SHP77 treated with DMSO at 0.1 percent for 48 hours (cell line): ENCODE results near the gene ALKBH5.

Experiments
- DNase-seq: peaks from one replicate; lab custom pipeline; 2025; lab: John Stamatoyannopoulos, UW

The ALKBH5 gene

DNA sequence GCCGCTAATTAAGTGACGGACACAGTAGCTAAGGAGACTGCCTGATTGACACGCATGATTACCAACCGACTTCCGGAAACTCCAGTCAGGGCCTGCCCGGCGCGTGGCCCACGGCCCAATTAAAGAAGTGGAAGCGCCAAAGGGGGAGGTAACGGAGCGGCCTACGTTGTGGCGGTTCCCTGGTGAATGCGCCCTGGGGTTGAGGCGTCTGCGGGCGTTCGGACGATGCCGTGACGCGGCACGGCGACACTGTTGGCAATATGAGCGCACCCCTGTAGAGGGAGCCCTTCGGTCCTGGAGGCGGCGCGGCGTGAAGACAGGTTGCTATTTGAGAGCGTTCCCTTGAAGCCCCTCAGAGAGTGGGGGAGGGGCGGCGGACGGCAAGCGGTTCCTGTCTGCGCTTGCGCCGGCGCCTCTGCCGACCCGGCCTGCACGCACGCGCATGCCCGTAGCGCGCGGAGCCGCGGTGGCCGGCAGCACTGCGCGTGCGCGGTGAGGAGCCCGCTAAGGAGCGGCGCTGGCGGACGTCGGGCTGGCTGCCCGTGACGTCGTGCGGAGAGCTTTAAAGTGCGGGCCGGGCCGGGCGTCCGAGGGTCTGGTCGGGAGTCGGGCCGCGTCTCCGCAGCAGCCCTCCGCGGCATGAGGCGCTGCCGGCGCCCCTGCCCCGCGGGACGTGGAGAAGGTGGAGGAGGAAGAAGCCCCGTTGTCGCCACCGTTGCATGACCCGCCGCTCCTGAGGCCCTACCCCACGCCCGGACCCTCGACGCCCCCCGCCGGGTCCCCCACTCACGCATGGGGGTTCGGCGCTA lies at the start of gene ALKBH5:
TSS of gene ALKBH5 (plus strand) at position 495 of the 809 bp plus-strand sequence. CDS start 416 bp downstream, outside the sequence.
- peak; percentile 100 for DNase-seq

DNA sequence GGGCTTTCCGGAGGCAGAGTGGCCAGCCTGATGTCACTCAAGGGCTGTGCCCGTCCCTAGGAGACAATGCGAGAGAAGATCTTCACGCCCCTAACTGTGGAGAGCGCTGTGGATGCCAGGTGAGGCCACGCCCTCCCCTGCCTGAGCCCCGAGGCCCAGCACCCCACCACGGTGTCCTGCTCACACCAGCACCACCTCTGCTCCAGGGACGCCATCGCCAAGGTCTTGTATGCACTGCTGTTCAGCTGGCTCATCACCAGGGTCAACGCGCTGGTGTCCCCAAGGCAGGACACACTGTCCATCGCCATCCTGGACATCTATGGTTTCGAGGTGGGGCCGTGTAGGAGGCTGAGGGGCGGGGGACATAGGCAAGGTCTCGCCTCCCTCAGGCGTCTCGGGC lies 47.3 kb upstream of the ALKBH5 start:
- DNase-seq = no peak

DNA sequence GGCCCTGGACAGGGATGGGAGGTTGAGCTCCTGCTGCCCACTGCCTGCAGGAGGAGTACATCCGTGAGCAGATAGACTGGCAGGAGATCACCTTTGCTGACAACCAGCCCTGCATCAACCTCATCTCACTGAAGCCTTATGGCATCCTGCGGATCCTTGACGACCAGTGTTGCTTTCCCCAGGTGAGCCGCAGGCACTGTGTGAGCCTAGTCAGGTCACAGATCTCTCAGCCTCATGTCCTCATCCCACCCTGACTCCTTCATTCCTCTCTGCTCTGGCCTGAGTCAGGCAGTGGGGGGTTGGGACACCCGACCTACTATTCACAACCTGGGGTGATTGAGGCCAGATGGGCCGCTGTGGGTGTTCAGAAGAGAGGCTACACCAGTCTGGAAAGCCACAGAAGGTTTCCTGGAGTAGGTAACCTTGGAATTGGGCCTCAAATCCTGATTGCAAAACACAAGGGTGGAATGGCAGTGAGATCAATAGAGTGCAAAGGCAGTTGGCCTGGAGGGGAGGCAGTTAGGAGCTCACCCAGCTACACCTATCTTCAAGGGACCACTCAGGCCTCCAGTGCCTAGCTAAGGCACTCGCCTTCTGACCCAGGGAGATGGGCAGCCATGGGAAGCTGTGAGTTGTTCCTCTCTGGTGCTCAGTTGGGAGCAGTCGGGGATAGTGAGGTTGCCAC lies 45.4 kb upstream of the ALKBH5 start:
- no peak for DNase-seq

DNA sequence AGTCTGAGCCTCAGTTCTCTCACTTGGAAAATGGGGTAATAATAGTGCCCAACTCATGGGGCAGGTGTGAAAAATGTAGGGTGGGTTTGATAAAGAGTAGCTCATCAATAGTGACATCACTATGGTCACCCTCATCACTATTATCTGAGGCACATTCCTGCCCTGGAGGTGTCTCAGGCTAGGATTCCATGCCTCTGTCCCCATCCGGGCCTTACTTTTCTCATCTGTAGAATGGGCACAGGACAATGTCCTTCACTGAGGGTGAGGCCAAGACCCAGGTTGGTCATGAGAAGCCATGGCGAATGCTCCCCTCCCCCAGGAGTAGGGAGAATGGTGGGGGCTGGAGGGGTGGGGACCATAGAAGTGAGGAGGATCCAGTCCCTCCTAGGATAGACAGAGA lies 44.5 kb upstream of the ALKBH5 start:
- no peak for DNase-seq

DNA sequence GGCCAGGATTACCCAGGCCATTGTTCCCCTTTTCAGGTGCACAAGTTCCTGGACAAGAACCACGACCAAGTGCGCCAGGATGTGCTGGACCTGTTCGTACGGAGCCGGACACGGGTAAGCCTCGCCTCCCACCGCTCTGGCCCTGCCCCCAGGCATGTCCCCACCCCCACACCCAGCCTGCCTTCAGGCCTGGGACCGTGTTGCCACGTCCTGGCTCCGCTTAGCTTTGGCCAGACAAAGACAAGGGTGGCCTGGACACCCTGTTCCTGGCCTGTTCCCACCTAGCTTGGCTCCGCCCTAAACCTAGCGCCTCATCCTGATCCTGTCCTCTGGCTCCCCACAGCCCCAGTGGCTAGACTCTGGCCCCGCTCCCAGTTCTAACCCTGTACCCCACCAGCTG lies 44.1 kb upstream of the ALKBH5 start:
- DNase-seq = no peak

DNA sequence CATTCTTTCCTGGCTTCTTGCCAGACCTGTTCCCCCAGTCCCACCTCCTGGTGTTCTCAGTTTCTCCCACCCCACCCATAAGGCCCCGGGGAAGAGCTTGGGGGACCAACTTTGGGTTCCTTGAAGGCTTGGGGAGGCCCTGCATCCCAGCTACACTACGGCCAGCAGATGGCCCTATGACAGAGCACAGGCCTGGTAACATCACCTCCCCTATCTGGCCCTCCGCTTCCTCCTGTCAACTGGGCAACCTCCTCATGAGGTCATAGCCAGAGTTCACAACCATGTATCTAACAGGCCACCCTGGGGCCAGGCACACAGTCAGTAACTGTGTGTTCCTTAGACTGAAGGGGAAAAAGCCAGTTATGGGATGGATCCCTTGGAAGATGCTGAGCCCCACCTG lies 43.7 kb upstream of the ALKBH5 start:
- no peak for DNase-seq

DNA sequence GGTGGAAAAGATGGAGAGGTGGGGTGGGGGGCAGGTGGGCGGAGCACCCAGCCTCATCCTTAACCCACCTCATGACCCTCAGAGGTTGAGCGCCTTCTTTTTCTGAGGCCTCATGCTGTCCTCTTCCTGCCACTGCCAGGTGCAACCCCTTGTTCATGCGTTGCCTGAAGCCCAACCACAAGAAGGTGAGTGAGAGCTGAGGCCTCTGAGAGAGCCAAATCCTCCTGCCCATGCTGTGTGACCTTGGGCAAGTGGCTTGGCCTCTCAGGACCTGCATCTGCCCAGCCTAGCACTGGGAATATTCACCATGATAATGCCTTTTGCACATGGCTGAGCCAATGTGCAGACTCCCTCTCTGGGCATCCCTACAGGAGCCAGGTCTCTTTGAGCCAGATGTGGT lies 43.0 kb upstream of the ALKBH5 start:
- DNase-seq = no peak

DNA sequence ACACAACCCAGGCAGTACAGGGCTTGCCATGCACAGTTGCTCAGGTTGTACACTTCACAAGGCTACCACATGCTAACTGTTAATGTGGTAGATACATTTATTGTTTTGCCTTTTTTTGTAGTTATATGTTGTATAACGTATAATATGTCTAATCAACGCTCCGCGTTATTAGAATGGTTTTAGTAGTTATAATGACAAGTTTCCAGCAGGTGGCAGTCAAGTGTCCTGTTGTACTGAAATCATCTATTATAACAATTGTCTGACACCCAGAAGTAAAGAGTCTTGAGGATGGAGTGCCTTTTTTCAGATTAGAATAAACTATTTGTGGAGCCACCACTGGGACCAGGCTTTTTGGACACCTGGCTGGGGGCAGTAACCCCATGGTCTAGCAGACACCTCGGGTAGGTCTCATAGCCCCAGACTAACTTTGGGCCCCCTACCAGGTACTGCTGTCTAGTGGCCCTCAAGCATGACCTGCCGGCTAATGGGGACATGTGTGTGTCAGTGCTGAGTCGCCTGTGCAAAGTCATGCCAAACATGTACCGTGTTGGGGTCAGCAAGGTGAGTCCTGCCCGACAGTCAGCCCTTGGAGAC lies 42.3 kb upstream of the ALKBH5 start:
- peak; percentile 66 for DNase-seq

DNA sequence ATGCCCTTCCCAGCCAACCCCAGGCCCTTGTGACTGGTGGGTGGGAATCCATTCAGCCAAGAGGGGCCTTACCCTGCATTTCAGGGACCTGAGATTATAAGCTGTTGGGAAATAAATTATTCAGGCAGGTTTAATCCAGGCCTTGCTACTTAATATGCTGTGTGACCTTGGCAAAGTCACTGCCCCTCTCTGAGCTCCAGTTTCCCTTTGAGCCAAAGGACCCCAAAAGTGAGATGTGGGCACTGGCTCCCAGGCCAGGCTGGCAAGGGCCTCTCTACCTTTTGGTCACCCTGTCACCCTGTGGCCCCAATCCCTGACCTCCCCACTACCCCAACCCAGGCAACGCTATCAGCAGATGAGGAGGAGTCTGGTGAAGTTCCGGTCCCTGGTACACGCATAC lies 41.2 kb upstream of the ALKBH5 start:
- DNase-seq = no peak

DNA sequence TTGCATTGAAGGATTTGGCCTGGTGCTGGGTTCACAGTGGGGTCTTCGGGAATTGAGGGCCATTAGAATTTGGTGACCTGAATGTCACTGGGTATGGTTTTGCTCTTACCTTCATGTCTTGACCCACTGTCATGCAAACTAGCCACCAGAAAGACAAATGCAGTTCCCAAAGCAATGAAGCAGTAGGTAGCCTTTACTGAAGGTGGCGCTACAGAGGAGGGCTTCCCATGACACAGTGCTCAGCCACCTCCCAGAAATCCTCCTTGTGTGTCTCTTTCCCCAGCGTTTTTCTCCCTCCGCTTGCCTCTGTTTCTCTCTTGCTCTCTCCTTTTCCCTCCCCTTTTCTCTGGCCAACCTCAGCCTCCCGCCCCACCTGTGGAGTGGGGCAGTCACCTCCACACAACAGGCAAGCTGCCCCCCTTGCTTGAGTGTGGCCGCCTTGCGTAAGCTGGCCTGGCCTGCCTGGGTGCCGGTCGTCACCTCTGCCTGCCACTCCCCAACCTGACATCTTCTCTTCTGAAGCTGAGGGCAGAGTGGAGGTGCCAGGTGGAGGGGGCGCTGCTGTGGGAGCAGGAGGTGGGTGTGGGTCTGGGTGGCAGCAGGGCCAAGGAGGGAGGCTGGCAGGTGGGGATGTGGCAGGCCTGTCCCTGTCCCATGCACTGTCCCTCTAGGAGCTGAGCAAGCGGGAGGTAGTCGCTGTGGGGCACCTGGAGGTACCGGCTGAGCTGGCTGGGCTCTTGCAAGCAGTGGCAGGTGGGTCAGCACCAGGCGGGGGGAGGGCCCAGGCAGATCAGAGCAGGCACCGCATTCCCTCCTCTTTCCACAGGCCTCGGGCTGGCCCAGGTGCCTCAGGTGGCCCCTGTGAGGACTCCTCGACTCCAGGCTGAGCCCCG lies 40.3 kb upstream of the ALKBH5 start:
- DNase-seq = peak; percentile 52

DNA sequence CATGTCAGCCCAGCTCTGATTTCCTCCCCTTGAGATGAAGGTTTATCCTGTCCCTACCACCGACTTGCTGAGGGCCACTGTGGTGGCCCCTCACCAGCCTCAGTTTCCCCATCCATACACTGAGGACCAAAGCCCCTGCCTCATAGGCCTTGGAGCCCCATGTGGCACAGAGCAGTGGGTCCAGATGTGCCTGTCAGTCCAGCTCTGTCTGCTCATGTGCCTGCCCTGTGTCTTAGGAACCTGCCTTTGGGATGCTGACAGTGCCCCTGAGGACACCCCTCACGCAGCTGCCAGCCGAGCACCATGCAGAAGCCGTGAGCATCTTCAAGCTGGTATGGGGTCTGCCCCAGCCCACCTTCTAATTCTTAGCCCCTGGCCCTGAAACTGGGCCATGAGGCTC lies 39.4 kb upstream of the ALKBH5 start:
- DNase-seq = no peak

DNA sequence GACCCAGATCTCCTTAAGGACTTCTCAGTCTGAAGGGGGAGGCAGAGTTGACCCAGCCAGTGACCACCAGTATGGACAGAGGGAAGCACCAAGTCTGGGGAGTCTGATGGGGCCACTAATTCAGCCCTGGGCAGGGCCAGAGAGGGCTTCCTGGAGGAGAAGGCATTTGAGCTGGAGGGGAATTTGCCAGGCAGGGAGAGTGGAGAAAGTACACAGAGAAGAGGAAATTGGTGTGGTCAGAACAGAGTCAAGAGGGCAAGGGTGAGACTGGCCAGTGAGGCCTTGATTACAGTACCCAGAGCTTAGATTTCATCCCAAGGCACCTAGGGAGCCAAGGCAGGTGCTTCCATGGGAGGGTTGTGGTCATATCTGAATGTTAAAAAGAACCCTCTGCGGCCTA lies 38.8 kb upstream of the ALKBH5 start:
- DNase-seq = no peak

DNA sequence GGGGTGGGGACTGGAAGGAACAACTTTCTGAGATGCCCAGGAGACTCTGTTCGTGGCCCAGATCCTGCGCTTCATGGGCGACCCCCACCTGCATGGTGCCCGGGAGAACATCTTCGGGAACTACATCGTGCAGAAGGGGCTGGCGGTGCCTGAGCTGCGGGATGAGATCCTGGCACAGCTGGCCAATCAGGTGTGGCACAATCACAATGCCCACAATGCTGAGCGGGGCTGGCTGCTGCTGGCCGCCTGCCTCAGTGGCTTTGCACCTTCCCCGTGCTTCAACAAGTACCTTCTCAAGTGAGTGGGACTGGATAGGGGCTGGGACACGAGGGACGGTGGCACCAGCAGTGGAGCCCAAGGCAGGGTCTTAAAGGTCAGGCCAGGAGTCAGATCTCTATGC lies 37.8 kb upstream of the ALKBH5 start:
- no peak for DNase-seq

DNA sequence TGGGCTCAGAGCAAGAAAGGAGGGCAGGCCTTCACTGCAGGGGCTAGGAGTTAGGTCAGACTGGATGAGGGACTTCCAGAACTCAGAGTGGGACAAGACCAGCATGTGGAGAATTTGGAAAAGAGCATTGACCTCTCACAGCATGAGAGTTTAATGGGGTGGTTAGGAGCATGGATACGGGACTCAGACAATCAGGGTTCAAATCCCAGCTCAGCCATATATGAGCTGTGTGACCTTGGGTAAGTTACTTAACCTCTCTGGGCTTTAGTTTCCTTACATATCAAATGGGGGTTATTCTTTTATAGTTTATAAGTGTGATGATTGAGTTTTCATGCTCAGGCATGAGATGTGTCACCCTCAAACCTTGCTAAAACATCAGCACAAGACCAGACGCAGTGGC lies 37.4 kb upstream of the ALKBH5 start:
- DNase-seq = no peak

DNA sequence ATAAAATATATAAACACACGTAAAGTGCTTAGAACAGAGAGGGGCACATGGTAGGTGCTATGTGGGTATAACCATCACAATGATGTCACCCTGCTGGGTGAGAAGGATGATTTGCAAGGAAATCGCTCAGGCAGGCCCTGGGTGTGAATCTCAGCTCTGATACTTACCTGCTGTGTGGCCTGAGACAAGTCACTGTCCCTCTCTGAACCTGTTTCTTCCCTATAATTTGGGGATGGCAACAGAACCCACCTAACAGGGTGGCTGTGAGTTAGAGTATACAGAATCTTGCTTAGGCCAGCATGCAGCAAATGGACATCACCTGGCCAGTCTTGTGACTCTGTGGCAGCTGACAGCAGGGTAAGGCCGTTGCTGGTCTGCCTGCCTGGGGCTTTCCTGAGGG lies 36.6 kb upstream of the ALKBH5 start:
- DNase-seq = no peak

DNA sequence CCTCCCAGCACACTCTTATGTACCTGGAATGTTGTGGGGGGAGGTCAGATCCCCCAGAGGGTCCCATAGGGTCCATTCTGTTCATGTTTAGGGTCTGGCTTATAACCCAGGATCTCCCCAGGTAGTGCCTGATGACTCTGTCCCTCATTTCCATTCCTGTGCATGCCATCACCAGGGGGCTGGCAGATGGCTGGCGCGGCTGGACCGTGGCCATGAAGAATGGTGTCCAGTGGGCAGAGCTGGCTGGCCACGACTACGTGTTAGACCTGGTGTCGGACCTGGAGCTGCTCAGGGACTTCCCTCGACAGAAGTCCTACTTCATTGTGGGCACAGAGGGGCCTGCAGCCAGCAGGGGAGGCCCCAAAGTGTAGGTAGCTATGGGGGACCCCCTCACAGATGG lies 35.0 kb upstream of the ALKBH5 start:
- no peak for DNase-seq

DNA sequence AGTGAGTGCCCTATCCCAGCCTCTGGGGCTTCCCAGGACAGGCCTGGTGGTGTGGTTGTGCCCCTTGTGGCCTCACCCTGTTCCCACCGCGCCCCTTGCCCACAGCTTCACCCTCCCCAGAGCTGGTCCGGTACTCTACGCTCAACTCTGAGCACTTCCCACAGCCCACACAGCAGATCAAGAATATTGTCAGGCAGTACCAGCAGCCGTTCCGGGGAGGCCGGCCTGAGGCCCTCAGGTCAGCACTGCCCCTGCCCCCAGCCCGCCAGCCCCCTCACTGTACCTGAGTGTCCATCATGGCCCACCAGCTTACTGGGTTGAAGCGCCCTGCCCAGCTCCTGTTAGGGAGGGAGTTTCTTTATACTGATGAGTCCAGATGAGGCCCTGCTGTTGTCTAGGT lies 32.3 kb upstream of the ALKBH5 start:
- no peak for DNase-seq

DNA sequence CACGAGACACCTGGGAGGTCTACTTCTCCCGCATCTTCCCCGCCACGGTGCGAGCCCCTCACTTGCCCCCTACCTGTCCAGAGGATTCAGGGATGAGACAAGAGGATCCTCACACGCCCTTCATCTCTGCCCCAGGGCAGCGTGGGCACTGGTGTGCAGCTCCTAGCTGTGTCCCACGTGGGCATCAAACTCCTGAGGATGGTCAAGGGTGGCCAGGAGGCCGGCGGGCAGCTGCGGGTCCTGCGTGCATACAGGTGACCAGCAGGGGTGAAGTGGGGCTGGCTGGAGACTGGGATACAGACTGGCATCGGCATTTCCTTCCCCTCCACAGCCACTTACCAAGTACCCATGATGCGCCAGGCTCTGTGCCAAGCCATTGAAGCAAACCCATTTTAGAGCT lies 28.4 kb upstream of the ALKBH5 start:
- DNase-seq = no peak

DNA sequence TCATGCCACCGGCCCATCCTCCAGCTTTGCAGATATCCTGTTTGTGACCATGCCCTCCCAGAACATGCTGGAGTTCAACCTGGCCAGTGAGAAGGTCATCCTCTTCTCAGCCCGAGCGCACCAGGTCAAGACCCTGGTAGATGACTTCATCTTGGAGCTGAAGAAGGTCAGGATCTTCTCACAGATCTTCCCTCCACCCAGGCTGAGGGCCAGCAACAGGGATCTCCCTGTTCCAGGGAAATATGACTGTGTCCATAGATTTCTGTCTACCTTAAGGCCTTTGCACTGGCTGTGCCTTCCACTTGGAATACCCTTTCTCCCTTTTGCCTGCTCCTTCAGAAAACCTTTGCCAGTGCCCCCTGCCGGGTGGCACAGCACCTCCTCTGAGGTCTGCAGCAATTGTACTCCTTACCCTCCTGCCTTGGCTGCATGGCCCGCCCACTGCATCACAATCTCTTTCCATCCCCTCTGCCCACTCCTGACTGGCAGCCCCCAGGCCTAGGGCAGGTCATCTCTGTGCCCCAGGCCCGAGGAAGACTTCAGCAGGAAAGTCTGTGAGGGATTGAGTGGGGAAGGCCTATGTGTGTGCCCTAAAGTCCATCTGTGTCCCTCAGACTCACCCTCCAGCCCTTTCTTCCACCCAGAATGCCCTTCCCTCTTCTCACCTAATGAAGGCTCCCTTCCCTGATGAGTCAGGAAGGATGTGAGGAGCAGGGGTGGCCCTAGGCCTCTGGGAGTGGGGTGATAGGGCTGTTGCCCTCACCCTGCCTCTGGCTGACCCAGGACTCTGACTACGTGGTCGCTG lies 27.3 kb upstream of the ALKBH5 start:
- no peak for DNase-seq

DNA sequence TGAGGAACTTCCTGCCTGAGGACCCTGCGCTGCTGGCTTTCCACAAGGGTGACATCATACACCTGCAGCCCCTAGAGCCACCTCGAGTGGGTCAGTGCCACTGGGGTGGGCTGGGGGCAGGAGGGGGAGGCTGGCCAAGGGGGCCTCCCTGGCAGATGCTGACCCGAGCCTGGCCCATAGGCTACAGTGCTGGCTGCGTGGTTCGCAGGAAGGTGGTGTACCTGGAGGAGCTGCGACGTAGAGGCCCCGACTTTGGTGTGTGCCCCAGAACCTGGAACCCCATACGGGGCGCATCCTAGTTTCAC lies 26.7 kb upstream of the ALKBH5 start:
- no peak for DNase-seq

DNA sequence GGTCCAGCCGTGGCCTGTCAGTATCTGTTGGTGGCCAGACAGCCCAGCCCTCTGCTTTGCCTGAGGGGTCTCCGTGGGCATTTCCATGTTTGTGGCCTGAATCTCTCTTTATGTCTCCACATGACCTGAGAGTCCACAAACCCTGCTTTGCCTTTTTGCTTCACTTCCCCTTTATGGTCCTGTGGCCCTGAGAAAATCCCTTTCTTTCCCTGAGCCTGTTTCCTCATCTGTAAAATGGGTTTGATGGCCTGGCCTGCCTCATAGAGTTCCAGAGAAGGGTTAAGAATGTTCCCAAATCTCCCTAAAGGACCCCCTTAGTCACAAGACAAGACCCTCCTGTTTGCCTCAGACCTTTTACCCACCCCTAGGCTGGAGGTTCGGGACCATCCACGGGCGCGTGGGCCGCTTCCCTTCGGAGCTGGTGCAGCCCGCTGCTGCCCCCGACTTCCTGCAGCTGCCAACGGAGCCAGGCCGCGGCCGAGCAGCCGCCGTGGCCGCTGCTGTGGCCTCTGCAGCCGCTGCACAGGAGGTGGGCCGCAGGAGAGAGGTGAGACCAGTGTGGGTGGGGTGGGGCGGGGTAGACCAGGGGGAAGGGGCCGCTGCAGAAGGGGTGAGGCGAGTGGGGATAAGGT lies 26.2 kb upstream of the ALKBH5 start:
- DNase-seq = no peak
